ENCODE measurements around the gene MYH15. TPM values are rescaled to one million over a fixed set of nuclear protein-coding genes. Genes with fewer than 3 reads are reported as not detected.

MYH15 gene
- total RNA-seq, 1 donor from 2014 or later = 0.77 TPM

DNA sequence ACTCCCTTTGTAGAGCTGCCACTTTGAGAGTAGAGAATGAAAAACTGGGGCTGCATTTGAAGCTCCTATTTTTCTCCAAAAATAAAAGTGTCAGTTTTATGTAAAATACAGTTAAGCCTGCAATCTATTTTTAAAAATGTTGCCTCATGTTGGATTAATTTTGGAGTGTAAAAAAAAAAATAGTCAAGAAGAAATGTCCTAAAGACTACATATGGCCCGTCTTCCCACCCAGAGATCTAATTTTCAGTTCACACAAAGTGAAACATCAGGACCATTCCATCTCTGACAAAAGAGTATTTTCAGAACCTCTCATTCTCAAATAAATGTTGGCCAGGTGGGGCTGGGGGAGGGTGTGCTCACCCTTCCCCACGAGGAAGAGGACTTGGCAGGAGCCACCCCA, 151.4 kb downstream of the MYH15 start:
- Mint-ChIP-seq H3K4me1 (ENCODE audit: unreplicated experiment) (no peaks in the 10 kb centered on the region), H3K4me3 (no peak overlapping the region)

GRCh38 chr3:108357042-108357441, 153.4 kb downstream of the MYH15 start:
- H3K9me3 Mint-ChIP-seq = peaks cover 4% of the 10 kb centered on the region
- TF ChIP-seq, protein P1, sequence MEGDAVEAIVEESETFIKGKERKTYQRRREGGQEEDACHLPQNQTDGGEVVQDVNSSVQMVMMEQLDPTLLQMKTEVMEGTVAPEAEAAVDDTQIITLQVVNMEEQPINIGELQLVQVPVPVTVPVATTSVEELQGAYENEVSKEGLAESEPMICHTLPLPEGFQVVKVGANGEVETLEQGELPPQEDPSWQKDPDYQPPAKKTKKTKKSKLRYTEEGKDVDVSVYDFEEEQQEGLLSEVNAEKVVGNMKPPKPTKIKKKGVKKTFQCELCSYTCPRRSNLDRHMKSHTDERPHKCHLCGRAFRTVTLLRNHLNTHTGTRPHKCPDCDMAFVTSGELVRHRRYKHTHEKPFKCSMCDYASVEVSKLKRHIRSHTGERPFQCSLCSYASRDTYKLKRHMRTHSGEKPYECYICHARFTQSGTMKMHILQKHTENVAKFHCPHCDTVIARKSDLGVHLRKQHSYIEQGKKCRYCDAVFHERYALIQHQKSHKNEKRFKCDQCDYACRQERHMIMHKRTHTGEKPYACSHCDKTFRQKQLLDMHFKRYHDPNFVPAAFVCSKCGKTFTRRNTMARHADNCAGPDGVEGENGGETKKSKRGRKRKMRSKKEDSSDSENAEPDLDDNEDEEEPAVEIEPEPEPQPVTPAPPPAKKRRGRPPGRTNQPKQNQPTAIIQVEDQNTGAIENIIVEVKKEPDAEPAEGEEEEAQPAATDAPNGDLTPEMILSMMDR (conservative IDR thresholded peaks at IDR 0.05) = no peak
- no peak overlapping the region for H3K27ac Mint-ChIP-seq
- H3K27me3 Mint-ChIP-seq = no peaks in the 10 kb centered on the region
- no peaks in the 10 kb centered on the region for H3K4me1 Mint-ChIP-seq (ENCODE audit: unreplicated experiment)
- H3K4me3 Mint-ChIP-seq = no peak overlapping the region
- no peaks in the 10 kb centered on the region for H3K36me3 Mint-ChIP-seq
- no peak for DNase-seq (ENCODE audit: extremely low spot score, unreplicated experiment)

More for the DNA sequence above, 151.4 kb downstream of the MYH15 start:
- Mint-ChIP-seq H3K36me3 (no peaks in the 10 kb centered on the region), H3K27me3 (no peaks in the 10 kb centered on the region), H3K27ac (no peak overlapping the region), H3K9me3 (peaks cover 4% of the 10 kb centered on the region)
- DNase-seq (ENCODE audit: extremely low spot score, unreplicated experiment) = no peak
- TF ChIP-seq, protein P1 (conservative IDR thresholded peaks at IDR 0.05) = no peak

GRCh38 chr3:108354562-108354961, 155.8 kb downstream of the MYH15 start:
- peaks cover 3% of the 10 kb centered on the region for H3K4me1 Mint-ChIP-seq (ENCODE audit: unreplicated experiment)
- DNase-seq (ENCODE audit: extremely low spot score, unreplicated experiment) = no peak
- no peak overlapping the region for H3K4me3 Mint-ChIP-seq
- TF ChIP-seq, protein P1 (conservative IDR thresholded peaks at IDR 0.05) = no peak
- no peaks in the 10 kb centered on the region for H3K27me3 Mint-ChIP-seq
- H3K36me3 Mint-ChIP-seq = no peaks in the 10 kb centered on the region
- no peaks in the 10 kb centered on the region for H3K9me3 Mint-ChIP-seq
- no peak overlapping the region for H3K27ac Mint-ChIP-seq

DNA sequence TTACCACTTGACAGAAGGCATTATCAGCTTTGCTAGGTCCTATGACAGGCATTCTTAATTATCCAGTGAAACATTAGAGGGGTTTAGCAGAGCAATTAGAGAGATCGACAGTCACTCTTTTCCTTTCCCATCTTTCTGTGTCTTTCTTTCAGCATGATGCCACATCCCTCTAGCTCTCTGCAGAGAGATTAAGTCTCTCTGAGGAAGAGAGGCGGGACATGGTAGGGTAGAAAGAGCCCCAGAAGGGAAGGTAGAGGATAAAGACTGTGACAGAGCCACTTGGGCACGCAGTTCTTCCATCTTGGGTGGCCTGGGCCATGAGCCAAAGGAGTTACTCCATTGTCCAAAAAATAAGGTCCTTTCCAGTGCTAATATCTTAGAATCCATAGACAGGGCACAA, 158.2 kb downstream of the MYH15 start:
- Mint-ChIP-seq H3K9me3 (peaks cover 10% of the 10 kb centered on the region), H3K27me3 (no peaks in the 10 kb centered on the region), H3K36me3 (no peaks in the 10 kb centered on the region), H3K4me3 (no peak overlapping the region), H3K4me1 (ENCODE audit: unreplicated experiment) (peaks cover 3% of the 10 kb centered on the region), H3K27ac (no peak overlapping the region)
- no peak for DNase-seq (ENCODE audit: extremely low spot score, unreplicated experiment)
- TF ChIP-seq, protein P1 (conservative IDR thresholded peaks at IDR 0.05) = no peak

GRCh38 chr3:108346301-108347227, 163.8 kb downstream of the MYH15 start:
- H3K4me3 Mint-ChIP-seq = no peak overlapping the region
- peaks cover 10% of the 10 kb centered on the region for H3K9me3 Mint-ChIP-seq
- no peaks in the 10 kb centered on the region for H3K27me3 Mint-ChIP-seq
- peaks cover 4% of the 10 kb centered on the region for H3K4me1 Mint-ChIP-seq (ENCODE audit: unreplicated experiment)
- no peaks in the 10 kb centered on the region for H3K36me3 Mint-ChIP-seq
- TF ChIP-seq, protein P1 (conservative IDR thresholded peaks at IDR 0.05) = no peak
- no peak for DNase-seq (ENCODE audit: extremely low spot score, unreplicated experiment)
- H3K27ac Mint-ChIP-seq = no peak overlapping the region

Measured in type B pancreatic cell (in vitro differentiated cells).